Mucosa of rectum (tissue), 2 donors: ENCODE results near the gene FKRP.

Experiments used
- H3K27ac ChIP-seq, 2 donors: one replicate each; pipeline ENCODE4 v1.7.0; 2013; ENCODE audit warnings: inconsistent platforms in 2 of 2, low read depth in 2 of 2, low read length in 2 of 2
- H3K27me3 ChIP-seq, 2 donors: one replicate each; pipeline ENCODE4 v1.7.0; 2013; ENCODE audit warnings: low read length in 2 of 2; ENCODE audit not compliant: control insufficient read depth in 2 of 2, insufficient read depth in 2 of 2
- H3K36me3 ChIP-seq, 2 donors: one replicate each; pipeline ENCODE4 v1.7.0; 2013; ENCODE audit warnings: low read length in 2 of 2; ENCODE audit not compliant: control insufficient read depth in 2 of 2, insufficient read depth in 2 of 2
- H3K4me1 ChIP-seq, 2 donors: one replicate each; pipeline ENCODE4 v1.7.0; 2013; ENCODE audit warnings: low read length in 2 of 2, mild to moderate bottlenecking in 1 of 2; ENCODE audit not compliant: control insufficient read depth in 2 of 2, insufficient read depth in 2 of 2
- H3K4me3 ChIP-seq, 2 donors: one replicate each; pipeline ENCODE4 v1.7.0; 2013; ENCODE audit warnings: low read length in 2 of 2
- H3K9ac ChIP-seq, 2 donors: one replicate each; pipeline ENCODE4 v1.7.0; 2013; ENCODE audit warnings: low read length in 2 of 2, low read depth in 1 of 2, mild to moderate bottlenecking in 1 of 2
- H3K9me3 ChIP-seq, 2 donors: one replicate each; pipeline ENCODE4 v1.7.0; 2013; ENCODE audit warnings: low read length in 2 of 2; ENCODE audit not compliant: control insufficient read depth in 2 of 2
- donor health status: healthy.
- donor health status: Normal muscosa, but diverticular disease.

The FKRP gene

DNA sequence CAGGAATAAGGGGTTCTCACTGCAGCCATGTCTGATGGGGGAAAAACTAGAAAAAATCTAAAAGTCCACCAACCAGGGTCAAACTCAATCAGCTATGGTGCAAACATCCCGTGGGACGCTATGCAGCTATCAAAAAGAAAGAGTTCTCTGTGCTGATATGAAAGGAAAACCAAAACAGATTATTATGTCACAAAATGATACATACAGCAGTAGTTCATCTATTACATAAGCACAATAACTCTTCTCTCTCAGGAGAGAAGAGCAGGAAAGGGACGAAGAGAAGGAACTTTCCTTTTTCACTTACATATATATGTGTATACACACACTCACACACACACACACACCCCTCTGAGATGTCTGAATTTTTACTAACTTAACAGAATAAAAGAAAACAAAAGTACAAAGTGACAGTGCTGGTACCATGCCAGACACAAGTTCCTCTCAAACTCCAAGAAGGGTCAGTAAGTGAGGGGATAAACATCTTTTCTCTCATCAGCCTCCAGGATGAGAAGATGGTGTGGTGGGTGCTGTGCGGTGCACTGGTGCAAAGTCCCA, 2.9 kb upstream of the FKRP start:
- Histone ChIP-seq H3K27me3 (no peaks in the 10 kb centered on the region), H3K4me3 (no peak overlapping the region), H3K9ac (no peak overlapping the region), H3K4me1 (peaks cover 9 to 10% of the 10 kb centered on the region in 2 donors), H3K9me3 (no peaks in the 10 kb centered on the region), H3K36me3 (peaks cover 0 to 6% of the 10 kb centered on the region in 2 donors), H3K27ac (no peak overlapping the region)

DNA sequence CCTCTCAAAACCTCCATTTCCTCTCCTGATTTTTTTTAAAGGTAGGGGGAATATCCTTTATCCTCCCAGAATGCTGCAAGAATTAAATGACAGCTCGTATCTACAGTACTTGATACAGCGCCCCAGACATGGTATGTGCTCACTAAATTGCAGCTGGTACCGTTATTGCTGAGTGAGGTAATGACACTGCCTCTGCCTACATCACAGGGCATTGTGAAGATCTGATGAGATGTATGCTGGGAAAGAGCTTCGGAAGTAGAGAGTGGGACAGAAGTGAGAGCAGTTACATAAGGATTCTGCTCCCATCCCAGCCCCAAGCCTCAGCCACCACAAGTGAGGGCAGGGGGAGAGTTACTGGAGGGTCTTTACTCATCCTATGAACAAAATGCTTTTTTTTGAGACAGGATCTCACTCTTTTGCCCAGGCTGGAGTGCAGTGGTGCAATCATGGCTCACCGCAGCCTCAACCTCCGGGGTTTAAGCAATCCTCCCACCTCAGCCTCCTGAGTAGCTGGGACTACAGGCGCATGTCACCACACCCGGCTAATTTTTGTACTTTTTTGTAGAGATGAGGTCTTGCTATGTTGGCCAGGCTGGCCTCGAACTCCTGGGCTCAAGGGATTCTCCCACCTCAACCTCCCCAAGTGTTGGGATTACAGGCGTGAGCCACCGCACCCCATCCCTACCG, 1.7 kb upstream of the FKRP start:
- Histone ChIP-seq H3K9ac (no peak overlapping the region), H3K9me3 (no peaks in the 10 kb centered on the region), H3K4me3 (peak overlapping the region in 1 of 2 donors; percentile 3), H3K4me1 (peaks cover 9 to 10% of the 10 kb centered on the region in 2 donors), H3K27ac (no peak overlapping the region), H3K27me3 (no peaks in the 10 kb centered on the region), H3K36me3 (no peaks in the 10 kb centered on the region)

DNA sequence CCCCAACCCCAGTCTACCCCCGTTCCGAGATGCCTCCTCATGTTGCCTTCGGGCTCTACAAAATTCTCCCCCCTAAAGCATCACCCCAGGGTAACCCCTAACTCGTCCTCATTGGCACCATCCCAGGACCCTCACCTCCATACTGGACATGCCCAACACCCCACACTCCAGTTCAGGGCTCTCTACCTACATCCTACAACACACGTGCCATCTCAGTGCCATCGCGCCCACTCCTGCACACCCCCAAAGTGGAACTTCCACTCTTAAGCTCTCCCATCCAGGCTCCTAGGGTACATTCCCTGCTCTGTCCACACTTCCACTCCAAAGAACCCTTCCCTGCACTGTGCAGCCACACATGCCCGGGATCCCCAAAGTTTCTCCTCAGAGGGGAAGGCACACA, 827 bp upstream of the FKRP start:
- no peaks in the 10 kb centered on the region for H3K9me3 ChIP-seq
- H3K9ac ChIP-seq: peak overlapping the region; percentile 89 to 91
- H3K4me1 ChIP-seq: peaks cover 9 to 10% of the 10 kb centered on the region in 2 donors
- no peaks in the 10 kb centered on the region for H3K36me3 ChIP-seq
- no peak overlapping the region for H3K27ac ChIP-seq
- no peaks in the 10 kb centered on the region for H3K27me3 ChIP-seq
- peak overlapping the region; percentile 88 to 90 for H3K4me3 ChIP-seq

DNA sequence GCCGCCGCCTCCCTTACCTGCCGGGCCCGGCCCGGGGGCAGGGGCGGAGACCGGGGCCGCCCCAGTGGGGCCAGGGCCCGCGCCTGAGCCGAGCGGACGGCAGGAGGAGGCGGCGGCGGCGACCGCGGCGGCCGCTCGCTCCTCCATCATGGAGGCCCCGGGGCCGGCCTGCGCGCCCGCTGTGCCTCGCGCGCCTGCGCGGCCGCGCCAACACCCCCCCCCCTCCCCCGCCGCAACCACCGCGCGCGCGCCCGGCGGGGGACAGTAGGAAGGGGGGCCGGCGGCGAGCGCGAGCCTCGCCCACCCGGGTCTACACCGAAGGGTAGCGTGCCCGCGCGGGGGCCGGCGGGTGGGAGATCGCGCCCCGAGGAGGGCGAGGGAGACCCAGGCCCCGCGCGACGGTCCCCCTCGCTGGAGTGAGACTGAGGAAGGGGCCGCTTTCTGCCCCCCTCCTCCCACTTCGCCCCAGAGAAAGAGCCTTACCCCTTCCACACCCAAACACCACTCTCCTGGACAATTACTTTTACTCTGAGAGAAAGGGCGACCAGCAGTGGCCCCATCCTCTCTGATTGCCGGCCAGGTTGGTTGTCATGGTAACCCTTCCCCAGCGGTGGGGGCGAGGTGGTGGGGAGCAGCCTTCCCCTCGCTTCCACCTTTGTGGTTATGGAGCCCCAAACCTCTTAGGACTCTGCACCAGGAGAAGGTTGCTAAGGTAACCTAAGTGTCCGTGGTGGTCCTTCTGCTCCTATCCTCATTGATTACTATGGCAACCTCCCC, 612 bp downstream of the FKRP start, which contains the start of gene STRN4:
Gene STRN4, minus strand, starts transcription at position 170 of the 777 bp plus-strand sequence. Its CDS starts 20 bp downstream, at position 150.
- Histone ChIP-seq H3K27me3 (no peaks in the 10 kb centered on the region), H3K9ac (peak within 1 kb of the TSS; percentile 89 to 91), H3K4me3 (peak within 1 kb of the TSS; percentile 88 to 90), H3K36me3 (no peaks in the 10 kb centered on the region), H3K27ac (peak within 1 kb of the TSS; percentile 46 to 56), H3K9me3 (no peaks in the 10 kb centered on the region), H3K4me1 (peaks cover 9 to 10% of the 10 kb centered on the region in 2 donors)

DNA sequence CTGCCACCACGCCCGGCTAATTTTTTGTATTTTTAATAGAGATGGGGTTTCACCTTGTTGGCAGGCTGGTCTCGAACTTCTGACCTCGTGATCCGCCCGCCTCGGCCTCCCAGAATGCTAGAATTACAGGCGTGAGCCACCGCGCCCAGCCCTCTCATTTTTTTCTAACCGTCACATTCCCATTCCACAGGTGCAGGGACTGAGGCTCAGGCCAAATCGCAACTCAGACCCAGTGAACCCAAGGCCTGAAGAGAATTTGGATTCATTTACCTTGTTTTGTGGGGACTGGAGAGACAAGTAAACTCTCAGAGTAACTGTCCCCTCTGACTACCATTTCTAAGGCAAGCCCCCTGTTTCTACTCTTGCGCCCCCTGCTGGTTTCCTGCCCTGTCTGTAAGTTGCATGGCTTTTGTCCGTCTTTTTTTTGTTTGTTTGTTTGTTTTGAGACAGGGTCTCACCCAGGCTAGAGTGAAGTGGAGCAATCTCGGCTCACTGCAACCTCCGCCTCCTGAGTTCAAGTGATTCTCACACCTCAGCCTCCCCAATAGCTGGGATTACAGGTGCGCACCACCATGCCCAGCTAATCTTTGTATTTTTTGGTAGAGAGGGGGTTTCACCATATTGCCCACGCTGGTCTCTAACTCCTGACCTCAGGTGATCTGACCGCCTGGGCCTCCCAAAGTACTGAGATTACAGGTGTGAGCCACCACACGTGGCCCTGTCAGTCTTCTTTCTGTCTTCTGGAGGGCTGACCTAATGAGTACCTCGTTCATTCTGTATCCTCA, 2.7 kb downstream of the FKRP start:
- Histone ChIP-seq H3K4me3 (no peak overlapping the region), H3K4me1 (peaks cover 10% of the 10 kb centered on the region in 2 donors), H3K9me3 (no peaks in the 10 kb centered on the region), H3K27me3 (no peaks in the 10 kb centered on the region), H3K36me3 (no peaks in the 10 kb centered on the region), H3K27ac (no peak overlapping the region), H3K9ac (no peak overlapping the region)

DNA sequence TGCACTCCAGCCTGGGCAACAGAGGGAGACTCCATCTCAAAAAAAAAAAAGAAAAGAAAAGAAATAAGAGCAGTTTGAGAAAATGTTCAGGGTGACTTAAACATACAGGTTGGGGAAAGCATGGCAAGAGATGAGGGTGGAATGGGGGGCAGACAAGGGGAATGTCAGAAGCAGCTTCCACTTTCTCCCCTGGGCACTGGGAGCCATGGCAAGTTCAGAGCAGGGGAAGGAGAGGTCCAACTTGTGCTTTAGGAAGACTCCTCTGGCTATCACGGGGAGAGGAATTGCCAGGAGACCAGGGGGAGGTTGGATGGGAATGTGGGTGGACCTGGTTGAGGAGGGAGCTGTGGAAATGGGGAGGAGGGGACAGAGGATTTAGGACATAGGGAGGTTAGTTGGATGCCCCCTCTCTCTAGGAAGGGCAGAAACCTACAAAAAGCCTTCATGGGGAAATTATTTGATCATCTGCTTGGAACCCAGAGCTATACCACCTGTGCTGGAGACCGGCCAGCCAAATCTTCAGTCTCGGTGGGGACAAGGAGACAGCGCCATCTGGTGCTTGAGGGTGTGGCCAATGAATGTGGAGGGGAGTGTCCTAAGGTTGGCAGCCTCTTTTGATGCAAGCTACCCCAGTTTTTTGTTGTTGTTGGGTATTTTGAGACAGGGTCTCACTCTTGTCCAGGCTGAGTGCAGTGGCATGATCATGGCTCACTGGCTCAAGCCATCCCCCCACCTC, 7.7 kb downstream of the FKRP start:
- Histone ChIP-seq H3K9me3 (no peaks in the 10 kb centered on the region), H3K36me3 (peaks cover 0 to 8% of the 10 kb centered on the region in 2 donors), H3K4me3 (no peak overlapping the region), H3K27me3 (no peaks in the 10 kb centered on the region), H3K4me1 (peaks cover 0 to 5% of the 10 kb centered on the region in 2 donors), H3K27ac (no peak overlapping the region), H3K9ac (no peak overlapping the region)

DNA sequence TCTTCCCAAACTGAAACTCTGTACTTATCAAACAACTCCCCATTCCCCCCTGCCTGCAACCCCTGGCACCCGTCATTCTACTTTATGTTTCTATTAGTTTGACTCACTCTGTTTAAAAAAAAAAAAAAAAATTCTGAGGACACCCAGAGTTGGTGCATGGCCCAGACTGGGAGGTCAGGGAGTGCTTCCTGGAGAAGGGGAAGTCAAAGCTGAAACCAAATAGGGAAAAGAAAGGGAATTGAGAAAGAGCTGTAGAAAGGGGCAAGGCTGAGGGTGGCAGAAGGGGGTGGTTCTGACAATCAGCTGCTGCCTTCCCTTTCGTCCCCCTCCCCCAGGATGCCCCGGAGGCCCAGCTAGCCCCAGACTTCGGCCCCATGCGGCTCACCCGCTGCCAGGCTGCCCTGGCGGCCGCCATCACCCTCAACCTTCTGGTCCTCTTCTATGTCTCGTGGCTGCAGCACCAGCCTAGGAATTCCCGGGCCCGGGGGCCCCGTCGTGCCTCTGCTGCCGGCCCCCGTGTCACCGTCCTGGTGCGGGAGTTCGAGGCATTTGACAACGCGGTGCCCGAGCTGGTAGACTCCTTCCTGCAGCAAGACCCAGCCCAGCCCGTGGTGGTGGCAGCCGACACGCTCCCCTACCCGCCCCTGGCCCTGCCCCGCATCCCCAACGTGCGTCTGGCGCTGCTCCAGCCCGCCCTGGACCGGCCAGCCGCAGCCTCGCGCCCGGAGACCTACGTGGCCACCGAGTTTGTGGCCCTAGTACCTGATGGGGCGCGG, 9.4 kb downstream of the FKRP start:
- H3K36me3 ChIP-seq: peaks cover 0 to 8% of the 10 kb centered on the region in 2 donors
- no peak overlapping the region for H3K9ac ChIP-seq
- peaks cover 0 to 5% of the 10 kb centered on the region in 2 donors for H3K4me1 ChIP-seq
- H3K27me3 ChIP-seq: no peaks in the 10 kb centered on the region
- no peaks in the 10 kb centered on the region for H3K9me3 ChIP-seq
- H3K4me3 ChIP-seq: no peak overlapping the region
- no peak overlapping the region for H3K27ac ChIP-seq

DNA sequence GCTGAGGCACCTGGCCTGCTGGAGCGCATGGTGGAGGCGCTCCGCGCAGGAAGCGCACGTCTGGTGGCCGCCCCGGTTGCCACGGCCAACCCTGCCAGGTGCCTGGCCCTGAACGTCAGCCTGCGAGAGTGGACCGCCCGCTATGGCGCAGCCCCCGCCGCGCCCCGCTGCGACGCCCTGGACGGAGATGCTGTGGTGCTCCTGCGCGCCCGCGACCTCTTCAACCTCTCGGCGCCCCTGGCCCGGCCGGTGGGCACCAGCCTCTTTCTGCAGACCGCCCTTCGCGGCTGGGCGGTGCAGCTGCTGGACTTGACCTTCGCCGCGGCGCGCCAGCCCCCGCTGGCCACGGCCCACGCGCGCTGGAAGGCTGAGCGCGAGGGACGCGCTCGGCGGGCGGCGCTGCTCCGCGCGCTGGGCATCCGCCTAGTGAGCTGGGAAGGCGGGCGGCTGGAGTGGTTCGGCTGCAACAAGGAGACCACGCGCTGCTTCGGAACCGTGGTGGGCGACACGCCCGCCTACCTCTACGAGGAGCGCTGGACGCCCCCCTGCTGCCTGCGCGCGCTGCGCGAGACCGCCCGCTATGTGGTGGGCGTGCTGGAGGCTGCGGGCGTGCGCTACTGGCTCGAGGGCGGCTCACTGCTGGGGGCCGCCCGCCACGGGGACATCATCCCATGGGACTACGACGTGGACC, 10.1 kb downstream of the FKRP start:
- H3K36me3 ChIP-seq: peaks cover 0 to 8% of the 10 kb centered on the region in 2 donors
- no peak overlapping the region for H3K27ac ChIP-seq
- no peaks in the 10 kb centered on the region for H3K9me3 ChIP-seq
- no peaks in the 10 kb centered on the region for H3K27me3 ChIP-seq
- peaks cover 0 to 5% of the 10 kb centered on the region in 2 donors for H3K4me1 ChIP-seq
- no peak overlapping the region for H3K4me3 ChIP-seq
- H3K9ac ChIP-seq: no peak overlapping the region
